Activated T-cell treated with anti-CD3 and anti-CD28 coated beads, Interleukin-2, amount 50 U/mL, for 4 hours (primary cell): Measurements from ENCODE around the gene RHBDF2. TPM values are rescaled to one million over a fixed set of nuclear protein-coding genes. Genes with fewer than 3 reads are reported as not detected.

Source experiments
- ATAC-seq, 2 donors: fragments of 200-7000 bp; cut with Tn5 transposase; one replicate each; pipeline ENCODE4 v1.10.0; 2021
- DNase-seq: peaks from one replicate; pipeline ENCODE4 v3.0.0-alpha.2; 2020
- H3K27me3 Mint-ChIP-seq: one replicate; pipeline ENCODE4 v1.8.0; 2021; ENCODE audit warnings: low read depth, mixed read lengths
- H3K36me3 Mint-ChIP-seq: one replicate; pipeline ENCODE4 v1.8.0; 2022; ENCODE audit warnings: mixed read lengths; ENCODE audit not compliant: insufficient read depth
- H3K4me1 Mint-ChIP-seq: one replicate; pipeline ENCODE4 v1.8.0; 2021; ENCODE audit warnings: low read depth, mixed read lengths
- H3K4me3 Mint-ChIP-seq: one replicate; pipeline ENCODE4 v1.8.0; 2021; ENCODE audit warnings: mild to moderate bottlenecking, moderate library complexity, mixed read lengths
- H3K9me3 Mint-ChIP-seq: one replicate; pipeline ENCODE4 v1.8.0; 2021; ENCODE audit warnings: mixed read lengths
- total RNA-seq, 3 donors: library from RNA; stranded (reverse); gene quantifications; one replicate each; pipeline ENCODE4 v1.2.1, GENCODE V29; 2021

The RHBDF2 gene
- total RNA-seq, 3 donors from 2014 or later = 29.5 to 37.0 (median 34.3) TPM

GRCh38 chr17:76492989-76493501 lies 8.2 kb downstream of the RHBDF2 start:
- Mint-ChIP-seq H3K9me3 (no peaks in the 10 kb centered on the region), H3K27me3 (no peaks in the 10 kb centered on the region), H3K4me1 (peaks cover 65% of the 10 kb centered on the region), H3K4me3 (peak overlapping the region; percentile 78), H3K36me3 (no peaks in the 10 kb centered on the region)
- ATAC-seq = peak; percentile 67 to 70
- DNase-seq = no peak

- peaks cover 58% of the 10 kb centered on the region for H3K4me1 Mint-ChIP-seq
- peak overlapping the region; percentile 78 for H3K4me3 Mint-ChIP-seq
Measured at GRCh38 chr17:76492123-76492988, 8.9 kb downstream of the RHBDF2 start.

GRCh38 chr17:76491271-76492122 lies 9.7 kb downstream of the RHBDF2 start:
- Mint-ChIP-seq H3K4me1 (peaks cover 49% of the 10 kb centered on the region), H3K4me3 (peak overlapping the region; percentile 78), H3K36me3 (peaks cover 4% of the 10 kb centered on the region), H3K9me3 (no peaks in the 10 kb centered on the region), H3K27me3 (no peaks in the 10 kb centered on the region)
- DNase-seq = no peak
- ATAC-seq = no peak

More at GRCh38 chr17:76492123-76492988, 8.9 kb downstream of the RHBDF2 start:
- peaks cover 4% of the 10 kb centered on the region for H3K36me3 Mint-ChIP-seq
- no peaks in the 10 kb centered on the region for H3K9me3 Mint-ChIP-seq
- DNase-seq (no peak), ATAC-seq (peak; percentile 44 to 45)
- H3K27me3 Mint-ChIP-seq = no peaks in the 10 kb centered on the region

- Mint-ChIP-seq H3K4me3 (no peak overlapping the region), H3K36me3 (peaks cover 4% of the 10 kb centered on the region), H3K4me1 (peaks cover 38% of the 10 kb centered on the region), H3K27me3 (no peaks in the 10 kb centered on the region), H3K9me3 (no peaks in the 10 kb centered on the region)
- no peak for DNase-seq
- ATAC-seq = no peak
Measured at GRCh38 chr17:76490112-76490710, 11.0 kb downstream of the RHBDF2 start.

- Mint-ChIP-seq H3K4me3 (no peak overlapping the region), H3K27me3 (no peaks in the 10 kb centered on the region), H3K9me3 (no peaks in the 10 kb centered on the region), H3K4me1 (peaks cover 19% of the 10 kb centered on the region), H3K36me3 (peaks cover 9% of the 10 kb centered on the region)
- DNase-seq (no peak), ATAC-seq (no peak)
Measured at GRCh38 chr17:76487451-76488192, 13.6 kb downstream of the RHBDF2 start.

GRCh38 chr17:76485569-76485968 lies 15.7 kb downstream of the RHBDF2 start:
- Mint-ChIP-seq H3K4me3 (no peak overlapping the region), H3K4me1 (peaks cover 1% of the 10 kb centered on the region), H3K9me3 (no peaks in the 10 kb centered on the region), H3K27me3 (no peaks in the 10 kb centered on the region), H3K36me3 (peaks cover 14% of the 10 kb centered on the region)
- ATAC-seq (no peak), DNase-seq (no peak)

- no peak for DNase-seq
- Mint-ChIP-seq H3K4me3 (no peak overlapping the region), H3K4me1 (no peaks in the 10 kb centered on the region), H3K27me3 (no peaks in the 10 kb centered on the region), H3K9me3 (no peaks in the 10 kb centered on the region), H3K36me3 (peaks cover 15% of the 10 kb centered on the region)
- no peak for ATAC-seq
Measured at GRCh38 chr17:76484228-76484725, 16.9 kb downstream of the RHBDF2 start.

GRCh38 chr17:76481071-76481655 lies 20.1 kb downstream of the RHBDF2 start:
- DNase-seq = no peak
- H3K27me3 Mint-ChIP-seq = no peaks in the 10 kb centered on the region
- ATAC-seq = peak in 1 of 2 donors; percentile 18
- H3K4me3 Mint-ChIP-seq = no peak overlapping the region
- H3K36me3 Mint-ChIP-seq = peaks cover 17% of the 10 kb centered on the region
- no peaks in the 10 kb centered on the region for H3K4me1 Mint-ChIP-seq
- no peaks in the 10 kb centered on the region for H3K9me3 Mint-ChIP-seq

GRCh38 chr17:76480632-76481031 lies 20.6 kb downstream of the RHBDF2 start:
- Mint-ChIP-seq H3K4me3 (no peak overlapping the region), H3K4me1 (no peaks in the 10 kb centered on the region), H3K27me3 (no peaks in the 10 kb centered on the region), H3K9me3 (no peaks in the 10 kb centered on the region), H3K36me3 (peaks cover 18% of the 10 kb centered on the region)
- ATAC-seq (peak in 1 of 2 donors; percentile 32), DNase-seq (no peak)

- no peak for DNase-seq
- no peaks in the 10 kb centered on the region for H3K4me1 Mint-ChIP-seq
- H3K9me3 Mint-ChIP-seq = no peaks in the 10 kb centered on the region
- H3K27me3 Mint-ChIP-seq = no peaks in the 10 kb centered on the region
- no peak overlapping the region for H3K4me3 Mint-ChIP-seq
- peaks cover 23% of the 10 kb centered on the region for H3K36me3 Mint-ChIP-seq
- no peak for ATAC-seq
Measured at GRCh38 chr17:76479515-76480060, 21.6 kb downstream of the RHBDF2 start.

GRCh38 chr17:76478730-76479514 lies 22.3 kb downstream of the RHBDF2 start:
- no peak overlapping the region for H3K4me3 Mint-ChIP-seq
- no peaks in the 10 kb centered on the region for H3K4me1 Mint-ChIP-seq
- DNase-seq (no peak), ATAC-seq (no peak)
- no peaks in the 10 kb centered on the region for H3K9me3 Mint-ChIP-seq
- peaks cover 19% of the 10 kb centered on the region for H3K36me3 Mint-ChIP-seq
- H3K27me3 Mint-ChIP-seq = no peaks in the 10 kb centered on the region

- no peak for DNase-seq
Measured at GRCh38 chr17:76478097-76478496, 23.1 kb downstream of the RHBDF2 start.

More at GRCh38 chr17:76478097-76478496, 23.1 kb downstream of the RHBDF2 start:
- no peak for ATAC-seq
- Mint-ChIP-seq H3K4me1 (no peaks in the 10 kb centered on the region), H3K27me3 (no peaks in the 10 kb centered on the region), H3K36me3 (peaks cover 19% of the 10 kb centered on the region), H3K4me3 (no peak overlapping the region), H3K9me3 (no peaks in the 10 kb centered on the region)
